Measurements from ENCODE around the gene TCF3. TPM values are rescaled to one million over a fixed set of nuclear protein-coding genes. Genes with fewer than 3 reads are reported as not detected.

The TCF3 gene
- total and polyA plus RNA-seq, 2 of the 8 experiments (the other 6 are each of a cell fraction or from before 2014, with no cell fraction given) = 241 to 348 TPM

- TF ChIP-seq PHF8 (conservative IDR thresholded peaks at IDR 0.05; ENCODE audit: low read depth, low read length) = no peak
These were observed 77.9 kb downstream of the TCF3 start (continued) for GRCh38 chr19:1574354-1575136.

Measured in H1 (cell line).